ENCODE data around the gene SELENOM.

- TF ChIP-seq SMC3 (conservative IDR thresholded peaks at IDR 0.05; ENCODE audit: poor library complexity) (no peak), MXI1 (conservative IDR thresholded peaks at IDR 0.05; ENCODE audit: poor library complexity, severe bottlenecking) (no peak)
Measured at GRCh38 chr22:31144223-31144622, 36.9 kb upstream of the SELENOM start.

Data from neural cell (in vitro differentiated cells).